OCI-LY7 (cell line): ENCODE results near the gene CEP76. TPM values are rescaled to one million over a fixed set of nuclear protein-coding genes. Genes with fewer than 3 reads are reported as not detected.

Experiments
- BruUV-seq: library from RNA; stranded (reverse); fragments of 400-500 nt; replicated peaks from 2 replicates; lab custom pipeline; 2021; lab: Mats Ljungman, UMichigan
- CTCF ChIA-PET: fragments of 300-600 bp; sonication (Branson Sonifier 250); formaldehyde crosslinking; loops from one replicate; lab custom pipeline; 2022; ENCODE audit warnings: antibody characterized with exemption; ENCODE audit not compliant: unreplicated experiment; lab: Charles Lee
- POLR2A ChIA-PET: fragments of 300-600 bp; sonication (Branson Sonifier 250); formaldehyde crosslinking; loops from one replicate; lab custom pipeline; 2022; ENCODE audit warnings: antibody characterized with exemption; lab: Charles Lee
- DNase-seq: peaks from one replicate; pipeline ENCODE4 v3.0.0-alpha.2; 2015; ENCODE audit warnings: low spot score
- H2AFZ ChIP-seq: fragments of 200-600 bp; sonication (generic), shearing (Covaris generic); 2 replicates; pipeline ENCODE4 v1.6.1; 2014; ENCODE audit warnings: mild to moderate bottlenecking, antibody characterized with exemption, low read length, moderate library complexity
- H3K27ac ChIP-seq: fragments of 200-600 bp; sonication (generic); 2 replicates; pipeline ENCODE4 v1.5.1; 2014; ENCODE audit warnings: mixed run types, low read depth, mild to moderate bottlenecking, moderate library complexity, low read length, inconsistent platforms; ENCODE audit not compliant: poor library complexity, severe bottlenecking
- H3K36me3 ChIP-seq: fragments of 200-600 bp; sonication (generic); 2 replicates; pipeline ENCODE4 v1.6.1; 2014; ENCODE audit warnings: mild to moderate bottlenecking, antibody characterized with exemption, low read length, moderate library complexity, mixed read lengths; ENCODE audit not compliant: insufficient read depth
- H3K4me1 ChIP-seq: fragments of 200-600 bp; sonication (generic); 2 replicates; pipeline ENCODE4 v1.5.1; 2014; ENCODE audit warnings: mild to moderate bottlenecking, low read length; ENCODE audit not compliant: insufficient read depth, poor library complexity, severe bottlenecking
- H3K4me2 ChIP-seq: fragments of 200-600 bp; sonication (generic); 2 replicates; pipeline ENCODE4 v1.6.1; 2014; ENCODE audit warnings: mild to moderate bottlenecking, low read length
- H3K4me3 ChIP-seq: fragments of 200-600 bp; sonication (generic); 2 replicates; pipeline ENCODE4 v1.5.1; 2014; ENCODE audit warnings: mild to moderate bottlenecking, low read depth, low read length; ENCODE audit not compliant: poor library complexity, severe bottlenecking
- H3K79me2 ChIP-seq: fragments of 200-600 bp; sonication (generic); 2 replicates; pipeline ENCODE4 v1.6.1; 2016; ENCODE audit warnings: low read depth, mild to moderate bottlenecking, low read length, moderate library complexity, mixed read lengths; ENCODE audit not compliant: insufficient read depth
- H3K9me2 ChIP-seq: fragments of 200-600 bp; sonication (generic); 2 replicates; pipeline ENCODE4 v1.6.1; 2016; ENCODE audit warnings: mild to moderate bottlenecking, low read length, mixed read lengths; ENCODE audit not compliant: insufficient read depth
- H3K9me3 ChIP-seq: fragments of 200-600 bp; sonication (generic); 2 replicates; pipeline ENCODE4 v1.6.1; 2014; ENCODE audit warnings: mild to moderate bottlenecking, mixed run types, low read length, mixed read lengths
- H4K20me1 ChIP-seq: fragments of 200-600 bp; sonication (generic); 2 replicates; pipeline ENCODE4 v1.6.1; 2014; ENCODE audit warnings: mild to moderate bottlenecking, antibody characterized with exemption, low read length, moderate library complexity, mixed read lengths; ENCODE audit not compliant: insufficient read depth
- CTCF ChIP-seq: fragments of 200-600 bp; sonication (generic); conservative IDR thresholded peaks from 2 replicates; pipeline ENCODE4 v1.5.1; 2014; ENCODE audit warnings: mild to moderate bottlenecking, antibody characterized with exemption, low read length, moderate library complexity, mixed read lengths
- EZH2phosphoT487 ChIP-seq: fragments of 200-600 bp; sonication (generic); IDR thresholded peaks from 2 replicates; pipeline ENCODE4 v1.6.1; 2018; ENCODE audit warnings: low read depth, borderline replicate concordance, mild to moderate bottlenecking, mixed run types, antibody characterized with exemption, low read length, moderate library complexity, mixed read lengths
- intact Hi-C: fragments of 100-400 bp; cut with micrococcal nuclease; formaldehyde crosslinking; loops from one replicate; pipeline ENCODE4 v1.10.0; 2022; ENCODE audit not compliant: unreplicated experiment
- total RNA-seq, 2 experiments: library from RNA; depleted of rRNA in 1 of 2; stranded (reverse); fragments of >200 nt in 1 of 2; shearing (Covaris generic) in 1 of 2; gene quantifications; 2 replicates each; pipeline ENCODE4 v1.2.3, GENCODE V29; 2014 to 2022

CEP76 gene
- total RNA-seq, 2 experiments from 2014 or later, result 14.1 to 22.1 TPM

- no peaks in the 10 kb centered on the region for H3K36me3 ChIP-seq
- no TSS peak for BruUV-seq
These were observed 34.9 kb upstream of the CEP76 start for GRCh38 chr18:12737243-12737902.

DNA sequence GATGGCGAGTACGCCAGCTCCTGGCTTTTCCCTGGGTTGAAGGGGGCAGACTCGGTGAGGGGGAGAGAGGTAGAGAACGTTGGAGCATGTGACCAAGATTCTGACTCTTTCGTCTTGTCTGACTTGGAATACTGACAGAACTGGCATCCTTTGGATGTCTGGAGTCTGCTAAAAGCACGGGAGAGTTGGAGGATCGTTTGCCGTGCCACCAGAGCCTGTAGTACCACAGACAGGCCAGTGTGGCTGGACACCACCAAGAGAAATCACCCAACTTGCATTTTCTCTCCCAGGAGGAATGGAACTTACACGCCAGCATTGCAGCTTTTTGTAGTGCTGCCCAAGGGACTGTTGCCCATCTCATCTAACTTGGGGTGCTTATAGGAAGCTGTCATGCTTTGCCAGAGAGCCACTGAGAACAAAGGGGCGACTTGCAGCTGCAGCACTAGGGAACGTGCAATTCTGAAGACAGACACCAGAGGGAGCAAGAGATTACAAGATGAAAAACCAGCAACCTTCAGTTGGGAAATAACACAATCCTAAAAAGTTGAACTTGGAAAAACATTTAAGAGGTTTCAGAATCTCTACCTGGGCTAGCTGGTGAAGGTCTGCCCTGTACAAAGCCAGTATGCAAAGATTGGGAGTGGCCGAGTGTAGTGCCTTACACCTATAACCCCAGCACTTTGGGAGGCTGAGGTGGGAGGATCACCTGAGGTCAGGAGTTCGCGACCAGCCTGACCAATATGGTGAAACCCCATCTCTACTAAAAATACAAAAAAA, 24.4 kb upstream of the CEP76 start:
- Histone ChIP-seq H4K20me1 (no peaks in the 10 kb centered on the region), H3K9me3 (no peaks in the 10 kb centered on the region), H3K79me2 (no peaks in the 10 kb centered on the region), H3K27ac (no peak overlapping the region), H3K36me3 (peaks cover 56% of the 10 kb centered on the region), H3K4me2 (no peak overlapping the region), H3K4me1 (peaks cover 8% of the 10 kb centered on the region), H3K4me3 (no peak overlapping the region), H3K9me2 (no peaks in the 10 kb centered on the region), H2AFZ (no peak overlapping the region)
- intact Hi-C loops, result loop anchor here (1.0 to 10.0 kb wide), 4 partner anchors 167 to 378 kb away; no protein-coding TSS in a partner anchor
- BruUV-seq, result no TSS peak
- POLR2A ChIA-PET, result interaction anchor here (0.8 kb wide), 1 partner anchor 24 kb away, joined by 7 read pairs; no protein-coding TSS in a partner anchor
- peak; percentile 76 for DNase-seq
- CTCF ChIA-PET, result interaction anchor here (1.0 kb wide), 1 partner anchor 208 kb away, joined by 3 read pairs; no protein-coding TSS in a partner anchor
- TF ChIP-seq EZH2phosphoT487 (no peak), CTCF (peak; percentile 96)

More at GRCh38 chr18:12737243-12737902, 34.9 kb upstream of the CEP76 start:
- ChIA-PET POLR2A (interaction anchor here (0.5 to 0.8 kb wide), 3 partner anchors 181 to 463 kb away, joined by 3 to 4 read pairs (median 3); no protein-coding TSS in a partner anchor), CTCF (no interaction called here)
- Histone ChIP-seq H3K9me2 (no peaks in the 10 kb centered on the region), H3K4me1 (no peaks in the 10 kb centered on the region), H4K20me1 (no peaks in the 10 kb centered on the region), H2AFZ (no peak overlapping the region), H3K79me2 (no peaks in the 10 kb centered on the region), H3K4me3 (no peak overlapping the region), H3K27ac (no peak overlapping the region), H3K4me2 (no peak overlapping the region), H3K9me3 (no peaks in the 10 kb centered on the region)
- intact Hi-C loops, result no loop called here
- peak; percentile 32 for DNase-seq
- TF ChIP-seq CTCF (peak; percentile 55), EZH2phosphoT487 (no peak)
